OCI-LY3 (cell line): ENCODE data around the gene RDH11.

ENCODE experiments used
- EZH2phosphoT487 ChIP-seq: fragments of 200-600 bp; shearing (Covaris generic); IDR thresholded peaks from 2 replicates; pipeline ENCODE4 v1.6.1; 2018; ENCODE audit warnings: antibody characterized with exemption, mixed run types, low read depth
- TF ChIP-seq, protein P1 (sequence below): fragments of 200-600, 300-600 bp; sonication (generic); IDR thresholded peaks from 2 replicates; pipeline ENCODE4 v1.5.1; 2014; ENCODE audit warnings: antibody characterized with exemption, low read length, low read depth

GRCh38 chr14:67652189-67652588, 43.4 kb downstream of the RDH11 start:
- TF ChIP-seq, protein P1, sequence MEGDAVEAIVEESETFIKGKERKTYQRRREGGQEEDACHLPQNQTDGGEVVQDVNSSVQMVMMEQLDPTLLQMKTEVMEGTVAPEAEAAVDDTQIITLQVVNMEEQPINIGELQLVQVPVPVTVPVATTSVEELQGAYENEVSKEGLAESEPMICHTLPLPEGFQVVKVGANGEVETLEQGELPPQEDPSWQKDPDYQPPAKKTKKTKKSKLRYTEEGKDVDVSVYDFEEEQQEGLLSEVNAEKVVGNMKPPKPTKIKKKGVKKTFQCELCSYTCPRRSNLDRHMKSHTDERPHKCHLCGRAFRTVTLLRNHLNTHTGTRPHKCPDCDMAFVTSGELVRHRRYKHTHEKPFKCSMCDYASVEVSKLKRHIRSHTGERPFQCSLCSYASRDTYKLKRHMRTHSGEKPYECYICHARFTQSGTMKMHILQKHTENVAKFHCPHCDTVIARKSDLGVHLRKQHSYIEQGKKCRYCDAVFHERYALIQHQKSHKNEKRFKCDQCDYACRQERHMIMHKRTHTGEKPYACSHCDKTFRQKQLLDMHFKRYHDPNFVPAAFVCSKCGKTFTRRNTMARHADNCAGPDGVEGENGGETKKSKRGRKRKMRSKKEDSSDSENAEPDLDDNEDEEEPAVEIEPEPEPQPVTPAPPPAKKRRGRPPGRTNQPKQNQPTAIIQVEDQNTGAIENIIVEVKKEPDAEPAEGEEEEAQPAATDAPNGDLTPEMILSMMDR: no peak
- no peak for TF ChIP-seq EZH2phosphoT487
